Gastrocnemius medialis (tissue), 4 donors: Measurements from ENCODE around the gene RFWD3. TPM values are rescaled to one million over a fixed set of nuclear protein-coding genes. Genes with fewer than 3 reads are reported as not detected.

Source experiments
- ATAC-seq, 2 donors: fragments of 150-250 bp; one replicate each; pipeline ENCODE4 v1.9.1; 2016
- DNase-seq, 2 donors: peaks; one replicate each; pipeline ENCODE4 v3.0.0-alpha.2; 2019
- H3K27ac ChIP-seq, 4 donors: fragments of 200-600 bp; sonication (generic); 1 replicate in 1 of 4; 2 replicates in 3 of 4; pipeline ENCODE4 v1.5.1; 2016 to 2018; ENCODE audit warnings: mild to moderate bottlenecking in 2 of 4, moderate library complexity in 1 of 4
- H3K27me3 ChIP-seq, 3 donors: fragments of 200-600 bp; sonication (generic) in 2 of 3; 1 replicate in 1 of 3; 2 replicates in 2 of 3; pipeline versions ENCODE4 v1.5.1 to v1.6.0; 2016 to 2019; ENCODE audit warnings: mild to moderate bottlenecking in 1 of 3, moderate library complexity in 1 of 3
- H3K36me3 ChIP-seq, 2 donors: fragments of 200-600 bp; sonication (generic) in 1 of 2; one replicate each; pipeline ENCODE4 v1.5.1; 2017 to 2018
- H3K4me1 ChIP-seq, 2 donors: fragments of 200-600 bp; sonication (generic) in 1 of 2; one replicate each; pipeline ENCODE4 v1.5.1; 2016 to 2017; ENCODE audit warnings: mild to moderate bottlenecking in 2 of 2
- H3K4me3 ChIP-seq, 4 donors: fragments of 200-600 bp; sonication (generic) in 3 of 4; 1 replicate in 1 of 4; 2 replicates in 3 of 4; pipeline ENCODE4 v1.5.1; 2016 to 2019; ENCODE audit warnings: mild to moderate bottlenecking in 2 of 4
- H3K9me3 ChIP-seq, 3 donors: fragments of 200-600 bp; sonication (generic) in 2 of 3; 1 replicate in 1 of 3; 2 replicates in 2 of 3; pipeline ENCODE4 v1.5.1; 2016 to 2019
- CTCF ChIP-seq, 5 experiments: fragments of 450-650 bp in 3 of 5; fragments of 200-600 bp in 2 of 5; sonication (generic) in 2 of 5; IDR thresholded peaks in 4 of 5; conservative IDR thresholded peaks in 1 of 5; 1 replicate in 4 of 5; 2 replicates in 1 of 5; pipeline ENCODE4 v1.5.1; 2016 to 2019; ENCODE audit warnings: antibody characterized with exemption in 5 of 5, mild to moderate bottlenecking in 3 of 5, moderate library complexity in 3 of 5
- POLR2A ChIP-seq, 2 donors: fragments of 450-650 bp; IDR thresholded peaks; one replicate each; pipeline ENCODE4 v1.6.1; 2017; ENCODE audit warnings: antibody characterized with exemption in 2 of 2, mild to moderate bottlenecking in 2 of 2, moderate library complexity in 2 of 2
- in situ Hi-C, 4 donors: fragments of 200-750 bp; cut with MboI; loops; one replicate each; pipeline versions ENCODE4 v1.15.0 to v1.8.0; 2017; ENCODE audit warnings: low sequenced_read_pairs in 4 of 4
- intact Hi-C: fragments of 100-400 bp; cut with DNase I; formaldehyde crosslinking; loops from one replicate; pipeline ENCODE4 v1.15.1; 2023; ENCODE audit warnings: low total_unique reads
- total RNA-seq, 4 donors: library from RNA; depleted of rRNA; stranded (reverse); fragments of >200 nt; gene quantifications; one replicate each; pipeline versions ENCODE4 v1.1.0 to v1.2.3, GENCODE V29; 2016

RFWD3 gene
- total RNA-seq, 4 donors from 2014 or later = 2.5 to 7.1 (median 4.1) TPM

- Histone ChIP-seq H3K4me1 (no peaks in the 10 kb centered on the region), H3K36me3 (no peaks in the 10 kb centered on the region), H3K27me3 (no peaks in the 10 kb centered on the region), H3K4me3 (no peak overlapping the region), H3K9me3 (no peaks in the 10 kb centered on the region), H3K27ac (no peak overlapping the region)
- DNase-seq = no peak
- intact Hi-C loops (no loop called here), in situ Hi-C loops (loop anchor here in 2 of 4 donors (5.0 to 25.0 kb wide), 2 partner anchors 152 kb away; no protein-coding TSS in a partner anchor)
- no peak for ATAC-seq
- TF ChIP-seq CTCF (IDR thresholded peaks at IDR 0.05 in 4 of 5, conservative IDR thresholded peaks at IDR 0.05 in 1 of 5) = no peak
- no peak for TF ChIP-seq POLR2A (IDR thresholded peaks at IDR 0.05)
Observed at GRCh38 chr16:74710401-74710800, 43.7 kb upstream of the RFWD3 start.

GRCh38 chr16:74709441-74709877, 42.8 kb upstream of the RFWD3 start:
- Histone ChIP-seq H3K27ac (no peak overlapping the region), H3K27me3 (no peaks in the 10 kb centered on the region), H3K4me3 (no peak overlapping the region), H3K4me1 (no peaks in the 10 kb centered on the region), H3K36me3 (no peaks in the 10 kb centered on the region), H3K9me3 (no peaks in the 10 kb centered on the region)
- DNase-seq (peak; percentile 41 to 56), ATAC-seq (peak; percentile 77 to 93)
- intact Hi-C loops (loop anchor here (1.0 kb wide), 1 partner anchor 153 kb away; no protein-coding TSS in a partner anchor), in situ Hi-C loops (loop anchor here in 3 of 4 donors (10.0 to 25.0 kb wide), 3 partner anchors 145 to 155 kb away; no protein-coding TSS in a partner anchor)
- TF ChIP-seq POLR2A (IDR thresholded peaks at IDR 0.05) = no peak
- TF ChIP-seq CTCF (IDR thresholded peaks at IDR 0.05 in 4 of 5, conservative IDR thresholded peaks at IDR 0.05 in 1 of 5) = peak; percentile 86 to 96 (median 87)

- peak within 1 kb of the TSS; percentile 24 to 78 (median 66) for H3K27ac ChIP-seq
- in situ Hi-C loops (loop anchor here in 3 of 4 donors (10.0 to 25.0 kb wide), 3 partner anchors 154 to 164 kb away; no protein-coding TSS in a partner anchor), intact Hi-C loops (no loop called here)
Observed at GRCh38 chr16:74700438-74701225, 34.0 kb upstream of the RFWD3 start, which contains the start of gene MLKL. Gene MLKL (minus strand): TSS chr16:74700862. CDS start chr16:74695757, 5,105 bp downstream.

GRCh38 chr16:74700116-74700437, 33.4 kb upstream of the RFWD3 start:
- in situ Hi-C loops = loop anchor here in 3 of 4 donors (10.0 to 25.0 kb wide), 3 partner anchors 155 to 165 kb away; no protein-coding TSS in a partner anchor
- peak overlapping the region; percentile 24 to 78 (median 66) for H3K27ac ChIP-seq
- intact Hi-C loops = no loop called here
- H3K9me3 ChIP-seq = no peaks in the 10 kb centered on the region
- ATAC-seq = no peak
- no peak for DNase-seq
- H3K4me1 ChIP-seq = peaks cover 6 to 7% of the 10 kb centered on the region in 2 donors
- H3K4me3 ChIP-seq = peak overlapping the region; percentile 55 to 87 (median 66)
- peaks cover 0 to 12% (median 8%) of the 10 kb centered on the region in 3 donors for H3K27me3 ChIP-seq
- TF ChIP-seq CTCF (IDR thresholded peaks at IDR 0.05 in 4 of 5, conservative IDR thresholded peaks at IDR 0.05 in 1 of 5) (no peak), POLR2A (IDR thresholded peaks at IDR 0.05) (no peak)
- no peaks in the 10 kb centered on the region for H3K36me3 ChIP-seq

More at GRCh38 chr16:74700438-74701225, 34.0 kb upstream of the RFWD3 start, which contains the start of gene MLKL:
- ATAC-seq (peak; percentile 53 to 68), DNase-seq (peak; percentile 13 to 35)
- H3K4me1 ChIP-seq = peaks cover 6 to 7% of the 10 kb centered on the region in 2 donors
- no peak for TF ChIP-seq CTCF (IDR thresholded peaks at IDR 0.05 in 4 of 5, conservative IDR thresholded peaks at IDR 0.05 in 1 of 5)
- peak in 1 of 2 donors; percentile 21 for TF ChIP-seq POLR2A (IDR thresholded peaks at IDR 0.05)
- no peaks in the 10 kb centered on the region for H3K9me3 ChIP-seq
- peak within 1 kb of the TSS; percentile 55 to 87 (median 66) for H3K4me3 ChIP-seq
- H3K36me3 ChIP-seq = no peaks in the 10 kb centered on the region
- H3K27me3 ChIP-seq = peaks cover 0 to 12% (median 8%) of the 10 kb centered on the region in 3 donors
